Common myeloid progenitor, CD34-positive (primary cell): ENCODE measurements around the gene CDH1.

Experiments used
- CTCF ChIA-PET: fragments of 350-600 bp; sonication (Branson Sonifier 250); formaldehyde crosslinking; loops from one replicate; lab custom pipeline; 2021; ENCODE audit warnings: antibody characterized with exemption; lab: Charles Lee
- POLR2A ChIA-PET: fragments of 350-600 bp; sonication (Branson Sonifier 250); formaldehyde crosslinking; loops from one replicate; lab custom pipeline; 2021; ENCODE audit warnings: antibody characterized with exemption; lab: Charles Lee
- DNase-seq, 3 donors: peaks; one replicate each; pipeline versions ENCODE4 v3.0.0 to v3.0.0-alpha.2; 2013
- H3K27ac ChIP-seq, 2 experiments: 1 replicate in 1 of 2; 2 replicates in 1 of 2; pipeline ENCODE4 v1.7.0; 2013; ENCODE audit warnings: inconsistent platforms in 2 of 2, low read length in 2 of 2, mild to moderate bottlenecking in 2 of 2, low read depth in 1 of 2, moderate library complexity in 1 of 2; ENCODE audit not compliant: severe bottlenecking in 2 of 2, insufficient read depth in 1 of 2, poor library complexity in 1 of 2
- H3K27me3 ChIP-seq, 5 experiments: replicated peaks in 2 of 5; 1 replicate in 3 of 5; 2 replicates in 2 of 5; pipeline versions ENCODE4 v1.6.1 to v1.7.0; 2013; ENCODE audit warnings: low read length in 4 of 5, mild to moderate bottlenecking in 2 of 5, moderate library complexity in 2 of 5, inconsistent platforms in 1 of 5; ENCODE audit not compliant: insufficient read depth in 5 of 5, control insufficient read depth in 4 of 5
- H3K36me3 ChIP-seq, 4 experiments: 1 replicate in 2 of 4; 2 replicates in 2 of 4; pipeline versions ENCODE4 v1.6.1 to v1.7.0; 2013; ENCODE audit warnings: low read length in 3 of 4, control low read depth in 1 of 4, mild to moderate bottlenecking in 1 of 4; ENCODE audit not compliant: control insufficient read depth in 4 of 4, insufficient read depth in 4 of 4
- H3K4me1 ChIP-seq, 4 experiments: 1 replicate in 3 of 4; 2 replicates in 1 of 4; pipeline versions ENCODE4 v1.6.1 to v1.7.1; 2013; ENCODE audit warnings: low read length in 3 of 4, mild to moderate bottlenecking in 3 of 4, control low read depth in 1 of 4, inconsistent platforms in 1 of 4, moderate library complexity in 1 of 4; ENCODE audit not compliant: control insufficient read depth in 4 of 4, insufficient read depth in 4 of 4; ENCODE audit errors: control extremely low read depth in 1 of 4
- H3K4me3 ChIP-seq, 7 experiments: 1 replicate in 4 of 7; 2 replicates in 3 of 7; pipeline versions ENCODE4 v1.5.1 to v1.7.0; 2013; ENCODE audit warnings: mild to moderate bottlenecking in 7 of 7, low read length in 6 of 7, moderate library complexity in 6 of 7, inconsistent platforms in 2 of 7, low read depth in 2 of 7, control low read depth in 1 of 7; ENCODE audit not compliant: insufficient read depth in 4 of 7, control insufficient read depth in 1 of 7; ENCODE audit errors: extremely low read depth in 1 of 7
- H3K9me3 ChIP-seq, 5 experiments: 1 replicate in 4 of 5; 2 replicates in 1 of 5; pipeline versions ENCODE4 v1.6.1 to v1.7.1; 2013; ENCODE audit warnings: low read length in 4 of 5, mild to moderate bottlenecking in 2 of 5, inconsistent platforms in 1 of 5, low read depth in 1 of 5, moderate library complexity in 1 of 5; ENCODE audit not compliant: control insufficient read depth in 4 of 5, insufficient read depth in 2 of 5; ENCODE audit errors: control extremely low read depth in 1 of 5
- WGBS: methylation state at CpG from one replicate; pipeline ENCODE4 v1.1.5; 2013; ENCODE audit not compliant: insufficient coverage; 5-methylcytosine and 5-hydroxymethylcytosine counted together

The CDH1 gene

GRCh38 chr16:68749432-68749831 lies 12.3 kb downstream of the CDH1 start:
- DNase-seq = no peak
- Histone ChIP-seq H3K27me3 (no peaks in the 10 kb centered on the region), H3K4me3 (no peak overlapping the region), H3K9me3 (no peaks in the 10 kb centered on the region), H3K4me1 (no peaks in the 10 kb centered on the region), H3K36me3 (no peaks in the 10 kb centered on the region), H3K27ac (no peak overlapping the region)
- POLR2A ChIA-PET = no interaction called here
- CTCF ChIA-PET = interaction anchor here (0.7 to 1.3 kb wide), 2 partner anchors 28 to 43 kb away, joined by 3 to 4 read pairs; no protein-coding TSS in a partner anchor
- 100% methylated on average over 2 of the region's 3 CpGs for WGBS

GRCh38 chr16:68750193-68750695 lies 13.2 kb downstream of the CDH1 start:
- CTCF ChIA-PET = interaction anchor here (0.7 to 1.4 kb wide), 4 partner anchors 13 to 51 kb away, joined by 3 to 4 read pairs (median 4); no protein-coding TSS in a partner anchor
- no peaks in the 10 kb centered on the region for H3K9me3 ChIP-seq
- no peaks in the 10 kb centered on the region for H3K4me1 ChIP-seq
- no peaks in the 10 kb centered on the region for H3K27me3 ChIP-seq
- H3K4me3 ChIP-seq = no peak overlapping the region
- WGBS = 88% methylated on average over 7 of the region's 8 CpGs
- DNase-seq = no peak
- no peak overlapping the region for H3K27ac ChIP-seq
- POLR2A ChIA-PET = no interaction called here
- no peaks in the 10 kb centered on the region for H3K36me3 ChIP-seq

- POLR2A ChIA-PET = interaction anchor here (0.7 kb wide), 1 partner anchor 157 kb away, joined by 3 read pairs; no protein-coding TSS in a partner anchor
These were observed 14.1 kb downstream of the CDH1 start for GRCh38 chr16:68751160-68751559.

GRCh38 chr16:68752602-68753001 lies 15.5 kb downstream of the CDH1 start:
- no peaks in the 10 kb centered on the region for H3K9me3 ChIP-seq
- WGBS = 59% methylated on average over 3 of the region's 3 CpGs
- peaks cover 0 to 3% (median 0%) of the 10 kb centered on the region in 4 experiments for H3K4me1 ChIP-seq
- no peak overlapping the region for H3K4me3 ChIP-seq
- H3K36me3 ChIP-seq = no peaks in the 10 kb centered on the region
- no peak overlapping the region for H3K27ac ChIP-seq
- DNase-seq = peak in 1 of 3 donors; percentile 18
- ChIA-PET CTCF (no interaction called here), POLR2A (interaction anchor here (0.6 kb wide), 1 partner anchor 668 kb away, joined by 3 read pairs; the partner anchor contains the start of gene NFATC3)
- H3K27me3 ChIP-seq = no peaks in the 10 kb centered on the region

More at GRCh38 chr16:68751160-68751559, 14.1 kb downstream of the CDH1 start:
- WGBS = 95% methylated on average over 2 of the region's 4 CpGs
- H3K4me1 ChIP-seq = no peaks in the 10 kb centered on the region
- no peak for DNase-seq
- no peaks in the 10 kb centered on the region for H3K27me3 ChIP-seq
- no peak overlapping the region for H3K4me3 ChIP-seq
- H3K9me3 ChIP-seq = no peaks in the 10 kb centered on the region
- H3K36me3 ChIP-seq = no peaks in the 10 kb centered on the region
- CTCF ChIA-PET = interaction anchor here (1.2 to 1.4 kb wide), 2 partner anchors 12 to 50 kb away, joined by 3 to 4 read pairs; no protein-coding TSS in a partner anchor
- H3K27ac ChIP-seq = no peak overlapping the region

- ChIA-PET POLR2A (no interaction called here), CTCF (no interaction called here)
- Histone ChIP-seq H3K4me1 (peaks cover 0 to 3% (median 0%) of the 10 kb centered on the region in 4 experiments), H3K27me3 (no peaks in the 10 kb centered on the region), H3K9me3 (no peaks in the 10 kb centered on the region), H3K36me3 (no peaks in the 10 kb centered on the region), H3K27ac (no peak overlapping the region), H3K4me3 (no peak overlapping the region)
- no peak for DNase-seq
- 98% methylated on average over 5 of the region's 7 CpGs for WGBS
These were observed 17.1 kb downstream of the CDH1 start for GRCh38 chr16:68754084-68754792.

- POLR2A ChIA-PET = no interaction called here
- no peaks in the 10 kb centered on the region for H3K27me3 ChIP-seq
- H3K9me3 ChIP-seq = no peaks in the 10 kb centered on the region
- no peak overlapping the region for H3K27ac ChIP-seq
- WGBS = 91% methylated on average over 10 of the region's 10 CpGs
- DNase-seq = no peak
- H3K36me3 ChIP-seq = no peaks in the 10 kb centered on the region
- CTCF ChIA-PET = interaction anchor here (1.9 kb wide), 1 partner anchor 44 kb away, joined by 4 read pairs; no protein-coding TSS in a partner anchor
- H3K4me3 ChIP-seq = no peak overlapping the region
- H3K4me1 ChIP-seq = peaks cover 0 to 10% (median 4%) of the 10 kb centered on the region in 4 experiments
These were observed 19.3 kb downstream of the CDH1 start for GRCh38 chr16:68756239-68756915.

GRCh38 chr16:68757625-68757935 lies 20.5 kb downstream of the CDH1 start:
- H3K27me3 ChIP-seq = no peaks in the 10 kb centered on the region
- ChIA-PET POLR2A (no interaction called here), CTCF (interaction anchor here (0.7 to 1.9 kb wide), 2 partner anchors 43 to 167 kb away, joined by 3 to 4 read pairs; no protein-coding TSS in a partner anchor)
- H3K4me3 ChIP-seq = no peak overlapping the region
- no peaks in the 10 kb centered on the region for H3K9me3 ChIP-seq
- DNase-seq = no peak
- H3K36me3 ChIP-seq = no peaks in the 10 kb centered on the region
- no peak overlapping the region for H3K27ac ChIP-seq
- H3K4me1 ChIP-seq = peaks cover 0 to 21% (median 7%) of the 10 kb centered on the region in 4 experiments
